MCF 10A (cell line): Measurements from ENCODE around the gene CDK11B. TPM values are rescaled to one million over a fixed set of nuclear protein-coding genes. Genes with fewer than 3 reads are reported as not detected.

ENCODE experiments used
- BruUV-seq: library from RNA; stranded (reverse); fragments of 400-500 nt; replicated peaks from 2 replicates; lab custom pipeline; 2021; lab: Mats Ljungman, UMichigan
- CTCF ChIA-PET: fragments of 300-600 bp; sonication (Branson Sonifier 250); formaldehyde crosslinking; extraction: SDS; loops from one replicate; lab custom pipeline; 2021; ENCODE audit warnings: antibody characterized with exemption, inconsistent platforms; lab: Yijun Ruan, JAX
- POLR2A ChIA-PET: fragments of 300-600, 350-650 bp; sonication (Branson Sonifier 250); formaldehyde crosslinking; extraction: SDS; loops from one replicate; lab custom pipeline; 2020; ENCODE audit warnings: antibody characterized with exemption, inconsistent platforms; lab: Yijun Ruan, JAX
- DNase-seq: peaks from one replicate; pipeline ENCODE4 v3.0.0-alpha.2; 2018; ENCODE audit not compliant: unreplicated experiment
- H3K27ac Mint-ChIP-seq: one replicate; pipeline ENCODE4 v1.8.0; 2022; ENCODE audit warnings: mild to moderate bottlenecking, low read depth, mixed read lengths; ENCODE audit not compliant: unreplicated experiment
- H3K27me3 Mint-ChIP-seq: one replicate; pipeline ENCODE4 v1.8.0; 2022; ENCODE audit warnings: mixed read lengths; ENCODE audit not compliant: insufficient read depth, unreplicated experiment
- H3K36me3 Mint-ChIP-seq: one replicate; pipeline ENCODE4 v1.8.0; 2022; ENCODE audit warnings: mild to moderate bottlenecking, moderate library complexity, mixed read lengths; ENCODE audit not compliant: insufficient read depth, unreplicated experiment
- H3K4me1 Mint-ChIP-seq: one replicate; pipeline ENCODE4 v1.8.0; 2022; ENCODE audit warnings: mixed read lengths; ENCODE audit not compliant: insufficient read depth, unreplicated experiment
- H3K4me3 Mint-ChIP-seq: one replicate; pipeline ENCODE4 v1.8.0; 2022; ENCODE audit warnings: mild to moderate bottlenecking, moderate library complexity, mixed read lengths; ENCODE audit not compliant: unreplicated experiment
- H3K9me3 Mint-ChIP-seq: one replicate; pipeline ENCODE4 v1.8.0; 2022; ENCODE audit warnings: mixed read lengths; ENCODE audit not compliant: unreplicated experiment
- CTCF ChIP-seq: fragments of 200-600 bp; IDR thresholded peaks from one replicate; pipeline ENCODE4 v1.8.0; 2022; ENCODE audit warnings: antibody characterized with exemption, mild to moderate bottlenecking; ENCODE audit not compliant: unreplicated experiment
- intact Hi-C: fragments of 100-400 bp; cut with micrococcal nuclease; formaldehyde crosslinking; loops from 2 replicates; pipeline ENCODE4 v1.14.1; 2022
- total RNA-seq: library from RNA; stranded (reverse); gene quantifications from 2 replicates; pipeline ENCODE4 v1.2.3, GENCODE V29; 2022

CDK11B gene
- total RNA-seq, 1 experiment from 2014 or later = 32.0 TPM

- intact Hi-C loops = no loop called here
- TF ChIP-seq CTCF = no peak
- DNase-seq = no peak
- no TSS peak for BruUV-seq
- Mint-ChIP-seq H3K4me1 (no peaks in the 10 kb centered on the region), H3K27me3 (no peaks in the 10 kb centered on the region), H3K36me3 (no peaks in the 10 kb centered on the region), H3K9me3 (no peaks in the 10 kb centered on the region), H3K4me3 (no peak overlapping the region), H3K27ac (no peak overlapping the region)
- POLR2A ChIA-PET = interaction anchor here (0.6 to 2.0 kb wide), 2 partner anchors 11 to 25 kb away, joined by 5 to 6 read pairs; no protein-coding TSS in a partner anchor
- CTCF ChIA-PET = no interaction called here
Measured at GRCh38 chr1:1602968-1603506, 55.8 kb downstream of the CDK11B start.

GRCh38 chr1:1602304-1602967 is 56.4 kb downstream of the CDK11B start:
- intact Hi-C loops = no loop called here
- TF ChIP-seq CTCF = no peak
- Mint-ChIP-seq H3K4me1 (no peaks in the 10 kb centered on the region), H3K27me3 (no peaks in the 10 kb centered on the region), H3K4me3 (no peak overlapping the region), H3K9me3 (no peaks in the 10 kb centered on the region), H3K36me3 (no peaks in the 10 kb centered on the region), H3K27ac (no peak overlapping the region)
- ChIA-PET CTCF (no interaction called here), POLR2A (interaction anchor here (0.6 to 2.0 kb wide), 2 partner anchors 12 to 24 kb away, joined by 5 to 6 read pairs; no protein-coding TSS in a partner anchor)
- no peak for DNase-seq
- no TSS peak for BruUV-seq

GRCh38 chr1:1601564-1602303 is 57.1 kb downstream of the CDK11B start:
- Mint-ChIP-seq H3K9me3 (no peaks in the 10 kb centered on the region), H3K27ac (no peak overlapping the region), H3K4me3 (no peak overlapping the region), H3K27me3 (no peaks in the 10 kb centered on the region), H3K36me3 (no peaks in the 10 kb centered on the region), H3K4me1 (no peaks in the 10 kb centered on the region)
- ChIA-PET CTCF (no interaction called here), POLR2A (interaction anchor here (2.0 kb wide), 1 partner anchor 13 kb away, joined by 6 read pairs; no protein-coding TSS in a partner anchor)
- intact Hi-C loops = no loop called here
- DNase-seq = no peak
- BruUV-seq = no TSS peak
- TF ChIP-seq CTCF = no peak
